Heart right ventricle (tissue), 16 donors: ENCODE results near the gene PLK3. TPM values are rescaled to one million over a fixed set of nuclear protein-coding genes. Genes with fewer than 3 reads are reported as not detected.

Experiments used
- ATAC-seq, 8 donors: fragments of 200-7000 bp; cut with Tn5 transposase; one replicate each; pipeline ENCODE4 v1.9.1; 2020; ENCODE audit warnings: mild to moderate bottlenecking in 8 of 8, moderate library complexity in 8 of 8, moderate number of reproducible peaks in 1 of 8
- DNase-seq, 2 donors: peaks; one replicate each; pipeline ENCODE4 v3.0.0-alpha.2; 2020
- H3K27ac ChIP-seq, 10 donors: fragments of 200-600 bp; sonication (generic) in 2 of 10; one replicate each; pipeline versions ENCODE4 v1.5.0 to v1.8.0; 2020 to 2022; ENCODE audit warnings: mild to moderate bottlenecking in 3 of 10
- H3K27me3 ChIP-seq, 7 donors: fragments of 200-600 bp; one replicate each; pipeline ENCODE4 v1.8.0; 2021 to 2022; ENCODE audit warnings: mild to moderate bottlenecking in 2 of 7
- H3K36me3 ChIP-seq, 9 donors: fragments of 200-600 bp; sonication (generic) in 1 of 9; one replicate each; pipeline versions ENCODE4 v1.5.0 to v1.8.0; 2020 to 2022; ENCODE audit warnings: mild to moderate bottlenecking in 2 of 9
- H3K4me1 ChIP-seq, 9 donors: fragments of 200-600 bp; sonication (generic) in 1 of 9; one replicate each; pipeline versions ENCODE4 v1.5.0 to v1.8.0; 2020 to 2022; ENCODE audit warnings: mild to moderate bottlenecking in 4 of 9
- H3K4me3 ChIP-seq, 10 donors: fragments of 200-600 bp; sonication (generic) in 2 of 10; one replicate each; pipeline versions ENCODE4 v1.5.0 to v1.8.0; 2020 to 2022; ENCODE audit warnings: mild to moderate bottlenecking in 7 of 10, moderate library complexity in 2 of 10
- H3K9me3 ChIP-seq, 11 donors: fragments of 200-600 bp in 10 of 11; sonication (generic) in 2 of 11; one replicate each; pipeline versions ENCODE4 v1.5.0 to v1.8.0; 2013 to 2022; ENCODE audit warnings: mild to moderate bottlenecking in 2 of 11, control low read depth in 1 of 11, moderate library complexity in 1 of 11
- WGBS, 2 donors: extraction: QIAGEN DNeasy Blood & Tissue Kit; methylation state at CpG; one replicate each; pipeline ENCODE4 v1.1.7; 2013; ENCODE audit warnings: inconsistent platforms in 1 of 2; 5-methylcytosine and 5-hydroxymethylcytosine counted together
- intact Hi-C, 10 donors: fragments of 100-400 bp; cut with DNase I; formaldehyde crosslinking; loops; one replicate each; pipeline versions ENCODE4 v1.11.1 to v1.14.2; 2022
- polyA plus RNA-seq, 2 donors: library from polyadenylated mRNA; stranded (reverse); fragments of 200-250 nt; gene quantifications; one replicate each; pipeline ENCODE4 v1.2.3, GENCODE V29; 2013
- total RNA-seq, 10 donors: library from RNA; stranded (reverse); fragmentation: NEBNext Ultra II Directional in 3 of 10; extraction: Animal tissue kit (Norgen Biotek cat#: 25700) in 3 of 10; gene quantifications; one replicate each; pipeline versions ENCODE4 v1.2.1 to v1.2.4, GENCODE V29; 2021 to 2023
- TF ChIP-seq, protein P1 (sequence below), 9 donors: fragments of 200-600 bp; sonication (generic) in 2 of 9; IDR thresholded peaks; one replicate each; pipeline versions ENCODE4 v1.5.0 to v1.8.0; 2021 to 2022; ENCODE audit warnings: antibody characterized with exemption in 9 of 9, mild to moderate bottlenecking in 5 of 9, moderate library complexity in 1 of 9
- donor health status: Arrhythmogenic right ventricular cardiomyopathy.
- donor health status: ischemic (EF 13 %, LVEDD 7.1; RV severe dilation, severe dysfunction).
- donor health status: healthy with polysubstance abuse.
- donor health status: DM: no; HTN: yes; CAD: no.
- donor health status: DM: no; HTN: no; CAD: no.
- donor health status: ischemic (EF 25% LVEDD 6.9; RV normal size, moderate dysfunction).
- donor health status: ischemic (EF 25% LVEDD 5.7; RV mildly dilated, moderate dysfunction).
- donor health status: healthy.
- donor health status: DM: yes; HTN: yes; CAD: no.
- donor health status: Ischemic cardiomyopathy.
- donor health status: ischemic (EF 35%, LVEDD 5.7; RV mildly dilated, moderate dysfunction).
- donor health status: nonischemic (EF 11% LVEDD 7.7; RV severe dilation, severe dysfunction).
- donor health status: DM: yes; HTN: yes; CAD: no.
- donor health status: PGD.
- donor health status: ischemic (EF 29% LVEDD 5.4; RV normal size, mild dysfunction).
- donor health status: nonischemic (EF 23%, LVEDD 6.1; RV moderate dilation, normal function).

Gene PLK3
- total and polyA plus RNA-seq, 12 donors: 2.9 to 12.7 (median 7.0) TPM

DNA sequence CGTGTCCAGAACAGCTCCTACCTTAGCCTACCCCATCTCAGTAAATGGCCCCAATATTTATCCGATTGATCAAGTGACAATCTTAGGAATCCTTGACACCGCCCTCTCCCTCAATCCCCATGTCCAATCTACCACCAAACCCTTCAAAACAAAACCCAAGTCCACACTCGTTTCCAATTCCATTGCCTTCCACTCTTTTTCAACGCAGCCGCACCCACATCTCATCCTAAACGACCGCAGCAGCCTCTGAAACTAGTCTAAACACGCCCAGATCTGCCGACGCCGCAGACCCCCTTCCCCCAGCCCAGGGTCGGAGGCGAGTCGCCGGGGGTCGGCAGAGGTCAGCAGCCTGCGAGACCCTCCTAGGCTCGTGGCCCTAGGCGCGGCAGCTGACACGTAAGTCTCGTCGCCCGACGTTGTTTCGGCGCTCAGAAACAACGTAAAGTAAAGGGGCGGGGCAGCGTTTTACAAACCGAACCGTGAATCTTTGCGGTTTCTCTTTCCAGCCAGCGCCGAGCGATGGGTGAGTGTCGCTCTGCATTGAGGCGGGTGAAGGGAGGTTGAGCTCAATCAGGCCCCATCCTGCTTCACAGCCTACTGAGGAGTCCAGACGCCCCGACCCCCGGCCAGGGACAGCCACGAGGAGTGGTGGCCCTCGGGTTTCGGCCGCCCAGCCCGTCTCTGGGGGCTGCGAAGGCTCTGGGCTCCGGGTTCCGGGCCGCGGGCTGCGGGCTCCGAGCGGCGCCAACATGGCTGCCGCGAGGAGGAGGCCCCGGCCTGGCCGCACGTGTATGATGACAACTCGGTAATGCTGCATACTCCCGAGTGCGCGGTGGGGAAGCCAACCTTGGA, 24.9 kb upstream of the PLK3 start, which contains the start of gene RPS8:
TSS of gene RPS8 (plus strand) at position 463 of the 852 bp plus-strand sequence. CDS start at position 520, 57 bp downstream.
- peak within 1 kb of the TSS; percentile 51 to 98 (median 84) for H3K4me3 ChIP-seq
- H3K27ac ChIP-seq: peak within 1 kb of the TSS; percentile 68 to 98 (median 96)
- WGBS, 2 donors: 0% methylated on average over 60 to 65 of the region's 65 CpGs
- DNase-seq: peak; percentile 86 to 95
- H3K9me3 ChIP-seq: no peaks in the 10 kb centered on the region
- peaks cover 2 to 43% (median 31%) of the 10 kb centered on the region in 9 donors for H3K4me1 ChIP-seq
- TF ChIP-seq, protein P1, sequence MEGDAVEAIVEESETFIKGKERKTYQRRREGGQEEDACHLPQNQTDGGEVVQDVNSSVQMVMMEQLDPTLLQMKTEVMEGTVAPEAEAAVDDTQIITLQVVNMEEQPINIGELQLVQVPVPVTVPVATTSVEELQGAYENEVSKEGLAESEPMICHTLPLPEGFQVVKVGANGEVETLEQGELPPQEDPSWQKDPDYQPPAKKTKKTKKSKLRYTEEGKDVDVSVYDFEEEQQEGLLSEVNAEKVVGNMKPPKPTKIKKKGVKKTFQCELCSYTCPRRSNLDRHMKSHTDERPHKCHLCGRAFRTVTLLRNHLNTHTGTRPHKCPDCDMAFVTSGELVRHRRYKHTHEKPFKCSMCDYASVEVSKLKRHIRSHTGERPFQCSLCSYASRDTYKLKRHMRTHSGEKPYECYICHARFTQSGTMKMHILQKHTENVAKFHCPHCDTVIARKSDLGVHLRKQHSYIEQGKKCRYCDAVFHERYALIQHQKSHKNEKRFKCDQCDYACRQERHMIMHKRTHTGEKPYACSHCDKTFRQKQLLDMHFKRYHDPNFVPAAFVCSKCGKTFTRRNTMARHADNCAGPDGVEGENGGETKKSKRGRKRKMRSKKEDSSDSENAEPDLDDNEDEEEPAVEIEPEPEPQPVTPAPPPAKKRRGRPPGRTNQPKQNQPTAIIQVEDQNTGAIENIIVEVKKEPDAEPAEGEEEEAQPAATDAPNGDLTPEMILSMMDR (IDR thresholded peaks at IDR 0.05): no peak
- ATAC-seq: peak; percentile 89 to 96 (median 94)
- no peaks in the 10 kb centered on the region for H3K27me3 ChIP-seq
- intact Hi-C loops: loop anchor here in 3 of 10 donors (2.0 to 5.0 kb wide), 3 partner anchors 37 to 237 kb away; partner anchors contain the start of genes KIF2C (in 2 of the 3), HECTD3 (in 1 of the 3) and UROD (in 1 of the 3)
- H3K36me3 ChIP-seq: peaks cover 0 to 41% (median 24%) of the 10 kb centered on the region in 9 donors

DNA sequence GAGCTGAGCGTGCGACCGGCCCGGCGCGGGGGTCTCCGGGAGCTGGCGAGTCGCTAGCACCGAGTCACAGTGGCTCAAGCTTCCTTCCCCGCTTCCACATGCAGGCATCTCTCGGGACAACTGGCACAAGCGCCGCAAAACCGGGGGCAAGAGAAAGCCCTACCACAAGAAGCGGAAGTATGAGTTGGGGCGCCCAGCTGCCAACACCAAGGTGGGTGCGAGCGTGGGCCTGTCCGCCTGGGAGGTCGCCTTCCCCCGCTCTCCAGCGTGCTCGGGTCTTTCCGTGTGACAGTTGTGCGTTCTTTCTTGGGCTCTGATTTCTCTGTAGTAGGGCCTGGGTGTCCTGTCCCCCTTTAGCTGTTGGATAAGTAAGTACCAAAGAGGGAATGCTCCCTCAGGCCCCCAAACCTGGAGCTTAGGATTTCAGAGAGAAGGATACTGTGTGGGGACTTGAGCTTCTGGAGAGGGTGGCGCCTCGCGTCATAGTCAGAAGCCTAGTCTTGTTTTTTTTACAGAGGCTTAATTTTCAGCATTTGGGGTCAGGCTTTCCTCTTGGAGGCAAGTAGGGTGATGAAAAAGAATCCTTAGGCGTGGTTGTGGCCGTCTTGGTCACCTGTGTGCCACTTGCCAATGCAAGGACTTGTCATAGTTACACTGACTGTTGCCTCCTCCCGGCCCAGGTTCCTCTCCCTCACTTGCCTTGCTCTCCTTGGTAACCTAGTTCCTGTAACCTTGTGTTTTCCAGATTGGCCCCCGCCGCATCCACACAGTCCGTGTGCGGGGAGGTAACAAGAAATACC, 24.0 kb upstream of the PLK3 start:
- no peaks in the 10 kb centered on the region for H3K9me3 ChIP-seq
- H3K36me3 ChIP-seq: peaks cover 0 to 49% (median 24%) of the 10 kb centered on the region in 9 donors
- peak overlapping the region; percentile 51 to 98 (median 84) for H3K4me3 ChIP-seq
- peaks cover 2 to 43% (median 31%) of the 10 kb centered on the region in 9 donors for H3K4me1 ChIP-seq
- no peaks in the 10 kb centered on the region for H3K27me3 ChIP-seq
- TF ChIP-seq, protein P1 (IDR thresholded peaks at IDR 0.05): no peak
- H3K27ac ChIP-seq: peak overlapping the region; percentile 63 to 98 (median 96)
- intact Hi-C loops: loop anchor here in 3 of 10 donors (2.0 to 5.0 kb wide), 3 partner anchors 37 to 236 kb away; partner anchors contain the start of genes KIF2C (in 2 of the 3), HECTD3 (in 1 of the 3) and UROD (in 1 of the 3)
- WGBS, 2 donors: 6 to 9% methylated on average over 36 of the region's 36 CpGs
- ATAC-seq: peak in 7 of 8 donors; percentile 2 to 37 (median 9)
- no peak for DNase-seq

GRCh38 chr1:44776730-44777068, 23.5 kb upstream of the PLK3 start:
- no peaks in the 10 kb centered on the region for H3K9me3 ChIP-seq
- peak overlapping the region; percentile 51 to 98 (median 84) for H3K4me3 ChIP-seq
- WGBS, 2 donors: 60 to 61% methylated on average over 12 of the region's 12 CpGs
- intact Hi-C loops: loop anchor here in 2 of 10 donors (5.0 kb wide), 2 partner anchors 39 to 236 kb away; partner anchors contain the start of genes HECTD3 (in 1 of the 2), KIF2C (in 1 of the 2) and UROD (in 1 of the 2)
- ATAC-seq: no peak
- TF ChIP-seq, protein P1 (IDR thresholded peaks at IDR 0.05): no peak
- no peaks in the 10 kb centered on the region for H3K27me3 ChIP-seq
- H3K4me1 ChIP-seq: peaks cover 2 to 43% (median 31%) of the 10 kb centered on the region in 9 donors
- peak overlapping the region in 7 of 10 donors; percentile 49 to 98 (median 96) for H3K27ac ChIP-seq
- no peak for DNase-seq
- H3K36me3 ChIP-seq: peaks cover 0 to 54% (median 24%) of the 10 kb centered on the region in 9 donors
